ENCODE measurements around the gene AP5S1.
A peak's percentile ranks its signal among the peaks of the same experiment; 100 is the strongest.

The AP5S1 gene, protein sequence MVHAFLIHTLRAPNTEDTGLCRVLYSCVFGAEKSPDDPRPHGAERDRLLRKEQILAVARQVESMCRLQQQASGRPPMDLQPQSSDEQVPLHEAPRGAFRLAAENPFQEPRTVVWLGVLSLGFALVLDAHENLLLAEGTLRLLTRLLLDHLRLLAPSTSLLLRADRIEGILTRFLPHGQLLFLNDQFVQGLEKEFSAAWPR

DNA sequence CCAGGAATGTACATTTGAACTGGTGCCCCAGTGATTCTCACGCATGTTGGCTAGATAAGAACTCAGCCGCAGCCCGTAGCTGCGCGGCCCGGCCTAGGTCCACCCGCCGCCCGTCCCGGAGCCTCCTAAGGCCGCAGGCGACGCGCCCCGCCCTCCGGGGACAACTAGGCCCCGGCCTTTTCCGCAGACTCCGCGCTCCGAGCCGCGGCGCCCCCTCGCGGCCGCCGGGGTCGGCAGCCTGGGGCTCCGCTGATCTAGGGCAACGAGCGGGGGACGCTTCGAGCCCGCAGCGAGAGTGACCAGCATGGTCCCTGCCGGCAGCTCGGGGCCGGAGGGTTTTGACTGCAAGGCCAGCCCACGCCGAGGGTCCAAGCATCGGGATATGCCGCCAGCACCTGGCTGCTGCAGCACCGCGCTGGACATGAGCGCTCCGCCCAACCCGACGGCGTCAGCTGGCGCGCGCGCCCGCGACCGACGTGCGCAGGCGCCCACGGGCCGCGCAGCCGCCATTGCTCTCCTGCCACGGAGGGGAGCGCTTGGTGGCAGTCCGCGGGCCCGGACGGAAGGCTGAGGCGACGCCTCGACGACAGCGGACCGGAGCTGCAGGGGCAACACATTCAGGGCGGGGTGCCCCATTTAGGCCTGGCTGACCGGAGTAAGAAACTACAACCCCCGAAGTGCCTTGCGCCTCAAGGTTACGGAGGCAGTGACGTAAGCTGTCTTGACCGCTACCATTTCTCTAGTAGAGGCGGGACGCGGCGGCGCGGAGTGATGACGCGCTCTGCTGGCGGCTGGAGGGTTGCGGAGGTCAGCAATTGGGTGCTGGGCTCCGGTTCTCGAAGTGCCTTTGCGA, at the start of gene AP5S1:
Gene AP5S1, plus strand, starts transcription at position 500 of the 853 bp plus-strand sequence. CDS start 1,571 bp downstream, outside the sequence.
- Histone ChIP-seq H3K36me3 (ENCODE audit: insufficient read depth, low read length) (no peaks in the 10 kb centered on the region), H3K9ac (ENCODE audit: low read depth, low read length) (peak within 1 kb of the TSS; percentile 83), H3K9me3 (ENCODE audit: control insufficient read depth, insufficient read depth, low read length) (no peaks in the 10 kb centered on the region), H3K4me1 (ENCODE audit: insufficient read depth, low read length) (peaks cover 14% of the 10 kb centered on the region)

DNA sequence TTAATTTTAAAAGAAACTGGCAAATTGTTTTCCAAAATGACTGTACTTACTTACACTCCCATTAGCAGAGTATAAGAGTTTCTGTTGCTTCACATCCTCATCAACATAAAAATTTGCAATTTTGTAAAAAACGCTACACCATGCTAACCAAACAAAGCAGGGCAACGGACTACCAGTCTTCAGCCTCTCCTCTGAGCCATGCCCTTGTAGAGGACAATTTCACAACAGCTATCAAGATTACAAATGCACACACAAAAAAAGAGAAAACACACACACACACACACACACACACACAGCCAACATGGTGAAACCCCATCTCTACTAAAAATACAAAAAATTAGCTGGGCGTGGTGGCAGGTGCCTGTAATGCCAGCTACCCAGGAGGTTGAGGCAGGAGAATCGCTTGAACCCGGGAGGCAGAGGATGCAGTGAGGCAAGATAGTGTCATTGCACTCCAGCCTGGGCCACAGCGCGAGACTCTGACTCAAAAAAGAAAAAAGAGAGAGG, 48.7 kb upstream of the AP5S1 start:
- H3K36me3 ChIP-seq (ENCODE audit: insufficient read depth, low read length) = no peaks in the 10 kb centered on the region
- no peaks in the 10 kb centered on the region for H3K9me3 ChIP-seq (ENCODE audit: control insufficient read depth, insufficient read depth, low read length)
- H3K9ac ChIP-seq (ENCODE audit: low read depth, low read length) = no peak overlapping the region
- H3K4me1 ChIP-seq (ENCODE audit: insufficient read depth, low read length) = no peaks in the 10 kb centered on the region; the same call in 1 of the 2 replicates

DNA sequence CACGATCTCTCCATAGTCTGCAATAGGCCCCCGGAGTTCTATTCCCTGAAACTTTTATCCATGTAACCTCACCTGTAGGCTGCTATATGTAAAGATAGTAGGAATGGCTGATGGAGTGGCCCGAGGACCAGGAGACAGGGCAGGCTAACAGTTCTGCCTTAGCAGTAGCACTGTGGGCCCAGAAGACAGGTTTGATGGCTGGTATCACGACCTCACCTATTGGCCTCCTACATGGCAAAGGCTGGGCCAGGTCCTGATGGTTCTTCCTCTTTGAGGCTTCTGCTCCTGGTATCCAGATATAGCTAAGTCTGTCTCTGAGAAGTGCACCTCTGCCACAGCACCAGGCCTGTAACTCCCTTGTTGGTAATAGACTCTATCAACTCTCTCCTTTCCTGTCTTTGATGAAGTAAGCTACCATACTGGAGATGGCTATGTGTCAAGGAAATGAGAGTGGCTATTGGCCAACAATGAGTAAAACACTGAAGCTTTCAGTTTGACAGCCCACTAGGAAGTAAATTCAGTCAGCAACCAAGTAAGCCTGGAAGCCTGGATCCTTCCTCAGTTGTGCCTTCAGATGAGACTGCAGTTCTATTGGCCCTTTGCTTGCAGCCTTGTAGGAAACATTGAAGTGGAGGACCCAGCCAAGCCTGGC, 44.8 kb upstream of the AP5S1 start:
- Histone ChIP-seq H3K4me1 (ENCODE audit: insufficient read depth, low read length) (no peaks in the 10 kb centered on the region), H3K9me3 (ENCODE audit: control insufficient read depth, insufficient read depth, low read length) (no peaks in the 10 kb centered on the region), H3K9ac (ENCODE audit: low read depth, low read length) (no peak overlapping the region), H3K36me3 (ENCODE audit: insufficient read depth, low read length) (no peaks in the 10 kb centered on the region)

DNA sequence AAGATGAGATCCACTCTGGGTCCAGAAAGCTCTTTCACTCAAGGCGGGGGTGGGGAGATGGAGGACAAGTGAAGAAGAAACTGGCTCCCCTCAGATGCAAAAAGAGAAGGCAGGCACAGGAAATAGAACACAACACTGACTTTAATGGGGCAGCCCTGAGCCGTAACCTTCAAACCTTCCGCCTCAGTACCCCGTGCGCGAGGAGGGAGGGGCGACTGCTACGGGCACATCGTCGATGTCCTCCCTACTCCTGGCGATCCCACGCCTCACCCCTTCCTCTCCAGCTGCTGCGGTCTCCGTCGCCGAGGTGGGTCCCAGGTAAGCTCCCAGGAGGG, 43.0 kb upstream of the AP5S1 start:
- H3K4me1 ChIP-seq (ENCODE audit: insufficient read depth, low read length) = no peaks in the 10 kb centered on the region
- H3K36me3 ChIP-seq (ENCODE audit: insufficient read depth, low read length) = no peaks in the 10 kb centered on the region
- H3K9me3 ChIP-seq (ENCODE audit: control insufficient read depth, insufficient read depth, low read length) = no peaks in the 10 kb centered on the region
- H3K9ac ChIP-seq (ENCODE audit: low read depth, low read length) = peak overlapping the region; percentile 65

DNA sequence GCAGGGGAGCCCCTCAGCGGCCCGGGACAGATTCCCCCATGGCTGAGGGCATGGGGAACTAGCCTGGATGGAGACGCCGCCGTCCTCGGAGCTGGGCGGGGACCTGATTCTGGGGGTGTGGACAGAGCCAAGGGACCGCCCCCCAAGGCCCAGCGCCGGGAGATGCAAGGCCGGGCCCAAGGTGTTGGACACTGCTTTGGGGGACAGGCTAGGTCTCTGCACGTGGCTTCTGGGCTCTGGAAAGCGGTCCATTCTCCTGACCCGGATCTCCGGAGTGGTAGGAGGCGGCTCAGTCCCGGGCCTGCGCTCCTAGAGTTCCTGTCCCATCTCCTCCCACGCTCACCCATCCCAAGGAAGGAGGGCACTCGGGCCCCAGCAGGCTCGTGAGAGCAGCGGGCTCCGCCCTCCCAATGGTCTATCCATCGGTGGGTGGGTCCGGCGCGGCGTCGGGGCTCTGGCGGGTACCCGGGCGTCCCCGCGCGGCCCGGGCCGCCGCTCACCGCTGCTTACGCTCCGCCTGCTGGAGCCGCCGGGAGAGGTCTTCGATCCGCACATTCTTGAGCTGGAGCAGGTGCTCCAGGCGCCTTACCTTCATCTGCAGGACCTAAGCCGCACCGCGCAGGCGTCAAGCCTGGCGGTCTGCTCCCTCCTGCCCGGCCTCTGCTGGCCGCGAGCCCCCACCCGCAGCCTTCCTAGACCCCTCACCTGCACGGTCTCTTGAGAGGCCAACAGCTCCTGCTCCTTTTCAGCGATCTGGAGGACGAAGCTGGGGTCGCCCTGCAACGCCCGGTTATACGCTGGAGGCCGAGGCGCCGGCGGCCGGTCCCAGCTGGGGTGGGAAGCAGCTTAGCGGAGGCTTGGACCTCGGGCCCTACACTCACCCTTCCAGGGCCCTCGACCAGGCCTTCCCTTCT, 42.4 kb upstream of the AP5S1 start:
- no peaks in the 10 kb centered on the region for H3K9me3 ChIP-seq (ENCODE audit: control insufficient read depth, insufficient read depth, low read length)
- no peaks in the 10 kb centered on the region for H3K36me3 ChIP-seq (ENCODE audit: insufficient read depth, low read length)
- no peaks in the 10 kb centered on the region for H3K4me1 ChIP-seq (ENCODE audit: insufficient read depth, low read length)
- peak overlapping the region; percentile 65 for H3K9ac ChIP-seq (ENCODE audit: low read depth, low read length)

DNA sequence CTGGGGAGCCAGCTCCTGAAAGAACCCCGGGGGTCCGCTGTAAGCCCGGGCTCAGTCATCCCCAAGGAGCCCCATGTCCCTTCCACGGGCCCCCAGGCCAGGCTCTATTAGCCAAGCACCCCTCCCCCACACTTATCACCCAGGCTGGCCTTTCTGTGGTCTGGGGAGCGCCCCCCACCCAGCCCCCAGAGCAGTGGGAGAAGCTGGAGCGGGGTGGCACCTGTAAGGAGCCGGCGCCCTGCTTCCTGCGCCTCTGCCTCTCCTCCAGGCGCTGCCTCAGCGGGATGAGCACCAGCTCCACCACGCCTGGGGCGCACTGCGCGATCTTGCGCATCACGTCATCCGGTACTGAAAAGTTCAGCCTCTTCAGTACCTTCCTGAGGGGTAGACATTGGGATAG, 41.4 kb upstream of the AP5S1 start:
- Histone ChIP-seq H3K4me1 (ENCODE audit: insufficient read depth, low read length) (no peaks in the 10 kb centered on the region), H3K9ac (ENCODE audit: low read depth, low read length) (peak overlapping the region; percentile 65; the same call in 1 of the 2 replicates), H3K9me3 (ENCODE audit: control insufficient read depth, insufficient read depth, low read length) (no peaks in the 10 kb centered on the region), H3K36me3 (ENCODE audit: insufficient read depth, low read length) (no peaks in the 10 kb centered on the region; the same call in 1 of the 2 replicates)

DNA sequence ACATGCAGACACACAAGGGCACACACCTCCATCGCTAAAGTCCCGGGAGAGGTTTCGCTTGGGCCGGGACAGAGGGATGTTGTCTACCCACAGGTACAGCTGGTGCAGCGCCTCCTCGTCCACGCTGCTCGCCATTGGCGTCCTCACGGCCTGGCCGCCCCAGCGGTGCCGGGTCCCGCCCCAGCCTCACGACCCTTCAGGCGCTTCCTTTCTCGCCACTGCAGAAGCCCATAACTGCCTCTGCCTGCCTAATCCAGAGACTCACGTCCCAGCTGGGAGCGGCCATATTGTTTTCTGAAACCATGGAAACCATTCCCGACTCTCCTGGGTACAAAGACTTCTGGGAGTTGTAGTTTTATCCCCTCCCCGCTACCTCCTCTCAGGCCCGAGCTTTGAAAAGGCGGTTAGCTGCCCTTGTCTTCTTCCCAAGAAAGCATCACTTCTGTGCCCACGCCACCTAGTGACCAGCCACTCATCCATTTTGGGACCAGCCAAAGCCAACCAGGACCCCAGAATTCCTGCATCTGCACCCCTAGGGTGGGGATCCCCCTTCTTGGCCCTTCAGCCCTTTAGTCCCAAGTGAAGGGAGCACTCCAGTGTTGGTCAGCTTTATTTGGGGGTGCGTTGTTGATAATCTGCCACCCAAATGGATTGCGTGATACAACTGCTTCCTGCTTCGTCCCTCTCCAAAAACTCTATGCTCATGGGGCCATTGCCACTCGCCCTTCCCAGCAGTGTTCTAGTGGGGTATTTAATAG, 39.0 kb upstream of the AP5S1 start, which contains the start of gene SPEF1:
Gene SPEF1, minus strand, starts transcription at position 296 of the 758 bp plus-strand sequence. Its CDS starts 161 bp downstream, at position 135.
- peak within 1 kb of the TSS; percentile 47; the same call in 1 of the 2 replicates for H3K9ac ChIP-seq (ENCODE audit: low read depth, low read length)
- H3K36me3 ChIP-seq (ENCODE audit: insufficient read depth, low read length) = no peaks in the 10 kb centered on the region; the same call in 1 of the 2 replicates
- H3K4me1 ChIP-seq (ENCODE audit: insufficient read depth, low read length) = no peaks in the 10 kb centered on the region; the same call in 1 of the 2 replicates
- no peaks in the 10 kb centered on the region for H3K9me3 ChIP-seq (ENCODE audit: control insufficient read depth, insufficient read depth, low read length)

DNA sequence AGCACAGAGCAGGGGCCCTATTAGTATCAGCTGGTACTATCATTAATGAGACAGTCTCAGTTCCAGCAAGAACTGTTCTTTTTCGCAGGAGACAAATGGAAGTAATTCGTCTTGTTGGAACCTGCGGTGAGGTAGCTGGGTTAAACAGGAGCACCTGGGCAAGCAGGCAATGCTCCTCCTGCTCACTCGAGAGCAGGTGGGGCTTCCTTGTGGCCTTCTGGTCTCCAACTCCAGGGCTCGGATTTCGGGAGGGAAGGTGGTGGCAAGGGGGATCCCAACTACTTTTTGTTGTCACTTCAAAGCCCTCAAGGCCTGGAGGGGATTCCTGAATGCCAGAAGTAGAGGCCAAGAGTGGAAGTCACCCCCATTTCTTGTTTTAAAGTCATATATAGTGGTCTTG, 37.8 kb upstream of the AP5S1 start:
- Histone ChIP-seq H3K9ac (ENCODE audit: low read depth, low read length) (no peak overlapping the region), H3K9me3 (ENCODE audit: control insufficient read depth, insufficient read depth, low read length) (no peaks in the 10 kb centered on the region), H3K36me3 (ENCODE audit: insufficient read depth, low read length) (no peaks in the 10 kb centered on the region; the same call in 1 of the 2 replicates), H3K4me1 (ENCODE audit: insufficient read depth, low read length) (no peaks in the 10 kb centered on the region; the same call in 1 of the 2 replicates)

DNA sequence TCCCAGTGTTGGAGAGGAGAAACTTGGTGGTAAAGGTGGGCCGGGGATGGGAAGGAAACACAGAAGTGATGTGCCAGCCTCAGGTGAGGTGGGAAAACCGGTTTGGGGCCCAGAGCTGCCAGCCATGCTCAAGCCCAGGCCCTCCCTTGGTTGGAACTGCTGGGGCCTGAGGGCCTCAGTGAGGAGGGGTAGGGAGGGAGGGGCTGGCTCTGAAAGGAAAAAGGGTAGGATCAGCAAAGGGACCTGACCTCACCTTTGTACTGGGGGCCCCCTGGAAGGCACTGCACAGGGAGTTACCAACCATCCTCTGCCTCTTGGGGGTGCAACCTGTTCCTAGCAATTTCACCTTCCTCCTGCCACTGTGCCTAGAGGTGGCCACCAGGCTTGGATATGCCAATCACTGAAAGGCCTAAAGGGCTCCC, 37.3 kb upstream of the AP5S1 start:
- no peaks in the 10 kb centered on the region; the same call in 1 of the 2 replicates for H3K36me3 ChIP-seq (ENCODE audit: insufficient read depth, low read length)
- H3K9me3 ChIP-seq (ENCODE audit: control insufficient read depth, insufficient read depth, low read length) = no peaks in the 10 kb centered on the region
- no peaks in the 10 kb centered on the region; the same call in 1 of the 2 replicates for H3K4me1 ChIP-seq (ENCODE audit: insufficient read depth, low read length)
- H3K9ac ChIP-seq (ENCODE audit: low read depth, low read length) = no peak overlapping the region

DNA sequence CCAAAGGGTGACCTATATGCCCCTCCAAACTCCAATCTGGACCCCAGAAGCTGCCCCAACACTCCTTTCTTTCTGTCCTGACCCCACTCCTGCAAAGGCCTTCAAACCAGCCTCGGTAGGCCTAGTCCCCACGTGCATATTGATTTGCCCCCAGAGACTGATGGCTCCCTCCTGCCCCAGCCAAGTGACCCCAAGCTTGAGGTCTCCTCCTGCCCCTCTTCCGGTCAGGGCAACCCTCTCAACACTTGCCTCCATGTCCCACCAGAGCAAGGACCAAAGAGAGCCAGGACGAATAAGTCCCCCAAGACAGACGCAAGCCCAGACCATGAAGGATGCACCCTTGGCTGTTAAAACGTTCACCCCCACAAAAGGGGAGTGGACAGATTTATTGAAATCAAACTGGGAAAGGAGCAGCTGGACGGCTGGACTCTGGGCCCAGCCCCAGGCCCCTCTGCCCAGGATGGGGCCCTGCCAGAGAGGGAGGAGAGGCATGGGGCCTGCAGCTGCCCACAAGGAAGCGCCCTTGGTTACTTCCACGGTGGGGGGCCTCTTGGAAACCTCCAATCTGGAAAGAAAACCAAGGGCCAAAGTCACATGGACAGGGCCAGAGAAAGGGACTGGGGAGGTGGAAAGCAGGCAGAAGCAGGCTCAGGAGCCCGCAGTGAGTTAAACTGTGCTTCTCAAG, 36.7 kb upstream of the AP5S1 start:
- no peaks in the 10 kb centered on the region; the same call in 1 of the 2 replicates for H3K4me1 ChIP-seq (ENCODE audit: insufficient read depth, low read length)
- H3K9me3 ChIP-seq (ENCODE audit: control insufficient read depth, insufficient read depth, low read length) = no peaks in the 10 kb centered on the region
- no peaks in the 10 kb centered on the region; the same call in 1 of the 2 replicates for H3K36me3 ChIP-seq (ENCODE audit: insufficient read depth, low read length)
- no peak overlapping the region for H3K9ac ChIP-seq (ENCODE audit: low read depth, low read length)

DNA sequence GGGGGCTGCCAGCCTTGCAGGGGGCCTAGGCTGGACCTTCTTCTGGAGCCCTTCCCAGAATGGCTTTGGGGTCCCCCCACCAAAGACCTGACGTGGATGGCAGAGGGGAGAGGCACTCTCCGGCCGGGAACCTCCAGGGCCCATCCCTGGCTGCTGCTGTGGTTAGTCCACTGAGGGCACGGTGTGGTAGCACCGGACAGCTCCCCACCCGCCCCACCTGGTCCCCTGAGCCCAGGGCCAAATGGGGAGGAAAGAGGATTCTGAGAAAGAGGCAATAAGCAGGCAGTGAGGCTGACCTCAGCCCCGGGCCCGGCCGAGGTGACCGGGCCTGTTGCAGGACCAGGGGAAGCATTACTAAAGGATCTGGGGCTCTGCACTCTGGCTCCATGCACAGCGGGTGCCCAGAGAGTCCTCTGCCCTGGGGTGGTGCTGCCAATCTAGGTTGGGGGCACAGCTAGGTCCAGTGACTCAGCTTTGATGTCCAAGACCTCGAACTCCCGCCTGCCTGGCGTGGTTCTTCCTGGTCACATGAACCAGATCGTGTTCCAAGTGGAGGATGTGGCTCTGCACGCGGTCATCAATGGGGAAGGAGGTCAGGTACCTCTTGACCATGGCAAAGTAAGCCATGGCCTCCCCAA, 36.0 kb upstream of the AP5S1 start:
- Histone ChIP-seq H3K9me3 (ENCODE audit: control insufficient read depth, insufficient read depth, low read length) (no peaks in the 10 kb centered on the region), H3K9ac (ENCODE audit: low read depth, low read length) (no peak overlapping the region), H3K36me3 (ENCODE audit: insufficient read depth, low read length) (no peaks in the 10 kb centered on the region; the same call in 1 of the 2 replicates), H3K4me1 (ENCODE audit: insufficient read depth, low read length) (no peaks in the 10 kb centered on the region; the same call in 1 of the 2 replicates)

DNA sequence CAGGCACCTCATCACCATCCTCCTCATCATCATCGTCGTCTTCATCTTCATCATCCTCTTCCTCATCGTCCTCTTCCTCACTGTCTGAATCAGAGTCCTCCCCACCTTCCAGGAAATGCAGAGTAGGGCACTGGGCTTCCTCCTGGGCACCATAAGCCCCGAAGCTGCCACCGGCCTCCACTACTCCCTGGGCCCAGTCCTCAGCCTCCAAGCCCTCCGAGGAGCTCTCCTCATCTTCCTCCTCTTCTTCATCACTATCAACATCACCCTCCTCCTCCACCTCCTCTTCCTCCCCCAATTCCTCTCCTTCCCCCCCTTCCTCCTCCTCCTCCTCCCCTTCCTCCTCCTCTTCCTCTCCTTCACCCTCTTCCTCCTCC, 35.5 kb upstream of the AP5S1 start:
- Histone ChIP-seq H3K9me3 (ENCODE audit: control insufficient read depth, insufficient read depth, low read length) (no peaks in the 10 kb centered on the region), H3K36me3 (ENCODE audit: insufficient read depth, low read length) (no peaks in the 10 kb centered on the region; the same call in 1 of the 2 replicates), H3K4me1 (ENCODE audit: insufficient read depth, low read length) (no peaks in the 10 kb centered on the region; the same call in 1 of the 2 replicates), H3K9ac (ENCODE audit: low read depth, low read length) (no peak overlapping the region)
